ENCODE data around the gene HCN1. TPM values are rescaled to one million over a fixed set of nuclear protein-coding genes. Genes with fewer than 3 reads are reported as not detected.

Gene HCN1
- total RNA-seq, result 1.0 and 1.2 TPM in 2 replicates
- long read RNA-seq, result 0 reads

- peak; percentile 87 for TF ChIP-seq CTCF (conservative IDR thresholded peaks at IDR 0.05)
- DNase-seq (ENCODE audit: low read depth, low spot score), result peak; percentile 87
- Mint-ChIP-seq H3K4me1 (peaks cover 16% of the 10 kb centered on the region), H3K27me3 (ENCODE audit: low read depth) (peaks cover 53% of the 10 kb centered on the region), H3K36me3 (ENCODE audit: low read depth) (no peaks in the 10 kb centered on the region), H3K4me3 (peak within 1 kb of the TSS; percentile 76), H3K9me3 (no peaks in the 10 kb centered on the region), H3K27ac (ENCODE audit: unreplicated experiment) (no peak within 1 kb of the TSS)
Measured at GRCh38 chr5:45696206-45696836, at the start of gene HCN1. TSS of gene HCN1 (minus strand) at chr5:45696380.

GRCh38 chr5:45741110-45741509 lies 44.9 kb upstream of the HCN1 start:
- no peaks in the 10 kb centered on the region for H3K36me3 Mint-ChIP-seq (ENCODE audit: low read depth)
- no peak overlapping the region for H3K4me3 Mint-ChIP-seq
- DNase-seq (ENCODE audit: low read depth, low spot score), result no peak
- no peaks in the 10 kb centered on the region for H3K27me3 Mint-ChIP-seq (ENCODE audit: low read depth)
- H3K4me1 Mint-ChIP-seq, result peaks cover 4% of the 10 kb centered on the region
- no peak overlapping the region for H3K27ac Mint-ChIP-seq (ENCODE audit: unreplicated experiment)
- TF ChIP-seq CTCF (conservative IDR thresholded peaks at IDR 0.05), result no peak
- H3K9me3 Mint-ChIP-seq, result no peaks in the 10 kb centered on the region

- Mint-ChIP-seq H3K4me1 (peaks cover 4% of the 10 kb centered on the region), H3K27ac (ENCODE audit: unreplicated experiment) (no peak overlapping the region), H3K27me3 (ENCODE audit: low read depth) (no peaks in the 10 kb centered on the region), H3K4me3 (no peak overlapping the region), H3K9me3 (no peaks in the 10 kb centered on the region), H3K36me3 (ENCODE audit: low read depth) (no peaks in the 10 kb centered on the region)
- DNase-seq (ENCODE audit: low read depth, low spot score), result no peak
- TF ChIP-seq CTCF (conservative IDR thresholded peaks at IDR 0.05), result no peak
Measured at GRCh38 chr5:45737153-45737552, 41.0 kb upstream of the HCN1 start.

- DNase-seq (ENCODE audit: low read depth, low spot score), result no peak
- H3K36me3 Mint-ChIP-seq (ENCODE audit: low read depth), result no peaks in the 10 kb centered on the region
- H3K4me3 Mint-ChIP-seq, result no peak overlapping the region
- no peak for TF ChIP-seq CTCF (conservative IDR thresholded peaks at IDR 0.05)
- no peak overlapping the region for H3K27ac Mint-ChIP-seq (ENCODE audit: unreplicated experiment)
- peaks cover 1% of the 10 kb centered on the region for H3K27me3 Mint-ChIP-seq (ENCODE audit: low read depth)
- H3K4me1 Mint-ChIP-seq, result peaks cover 5% of the 10 kb centered on the region
- no peaks in the 10 kb centered on the region for H3K9me3 Mint-ChIP-seq
Measured at GRCh38 chr5:45725537-45725936, 29.4 kb upstream of the HCN1 start.

- no peak for DNase-seq (ENCODE audit: low read depth, low spot score)
- no peak for TF ChIP-seq CTCF (conservative IDR thresholded peaks at IDR 0.05)
- no peaks in the 10 kb centered on the region for H3K9me3 Mint-ChIP-seq
- H3K36me3 Mint-ChIP-seq (ENCODE audit: low read depth), result no peaks in the 10 kb centered on the region
- no peak overlapping the region for H3K27ac Mint-ChIP-seq (ENCODE audit: unreplicated experiment)
- H3K4me3 Mint-ChIP-seq, result peak overlapping the region; percentile 38
- peaks cover 16% of the 10 kb centered on the region for H3K4me1 Mint-ChIP-seq
- peaks cover 46% of the 10 kb centered on the region for H3K27me3 Mint-ChIP-seq (ENCODE audit: low read depth)
Measured at GRCh38 chr5:45697201-45697600, 1.0 kb upstream of the HCN1 start.

Data from neural crest cell (in vitro differentiated cells).